Tibial nerve (tissue), 4 donors: ENCODE data around the gene SCFD1. TPM values are rescaled to one million over a fixed set of nuclear protein-coding genes. Genes with fewer than 3 reads are reported as not detected.

ENCODE experiments used
- DNase-seq, 2 donors: peaks; one replicate each; pipeline ENCODE4 v3.0.0-alpha.2; 2019; ENCODE audit warnings: low spot score in 2 of 2
- H3K27ac ChIP-seq, 4 donors: fragments of 200-600 bp; sonication (generic) in 3 of 4; one replicate each; pipeline ENCODE4 v1.5.1; 2017 to 2019; ENCODE audit warnings: mild to moderate bottlenecking in 1 of 4
- H3K27me3 ChIP-seq, 2 donors: fragments of 200-600 bp; sonication (generic) in 1 of 2; one replicate each; pipeline versions ENCODE4 v1.5.1 to v1.6.0; 2017 to 2019
- H3K36me3 ChIP-seq, 3 donors: fragments of 200-600 bp; sonication (generic); one replicate each; pipeline ENCODE4 v1.5.1; 2018 to 2019
- H3K4me1 ChIP-seq, 4 donors: fragments of 200-600 bp; sonication (generic) in 3 of 4; one replicate each; pipeline ENCODE4 v1.5.1; 2017 to 2019
- H3K4me3 ChIP-seq, 4 donors: fragments of 200-600 bp; sonication (generic) in 3 of 4; one replicate each; pipeline ENCODE4 v1.5.1; 2017 to 2019; ENCODE audit warnings: mild to moderate bottlenecking in 1 of 4, moderate library complexity in 1 of 4
- H3K9me3 ChIP-seq, 4 donors: fragments of 200-600 bp; sonication (generic) in 3 of 4; one replicate each; pipeline ENCODE4 v1.5.1; 2017 to 2019
- CTCF ChIP-seq, 5 experiments: fragments of 200-600 bp in 3 of 5; fragments of 450-650 bp in 2 of 5; sonication (generic) in 3 of 5; IDR thresholded peaks; one replicate each; pipeline ENCODE4 v1.5.1; 2016 to 2019; ENCODE audit warnings: antibody characterized with exemption in 5 of 5, mild to moderate bottlenecking in 3 of 5, moderate library complexity in 2 of 5
- EP300 ChIP-seq, 2 donors: sonication (generic); formaldehyde crosslinking; IDR thresholded peaks; one replicate each; pipeline ENCODE4 v1.6.1; 2017; ENCODE audit warnings: antibody characterized with exemption in 2 of 2, mild to moderate bottlenecking in 1 of 2
- POLR2A ChIP-seq, 2 donors: fragments of 450-650 bp; IDR thresholded peaks; one replicate each; pipeline ENCODE4 v1.6.1; 2017; ENCODE audit warnings: antibody characterized with exemption in 2 of 2, mild to moderate bottlenecking in 2 of 2, moderate library complexity in 2 of 2
- WGBS, 2 donors: methylation state at CpG; one replicate each; pipeline ENCODE4 v1.1.5; 2018; 5-methylcytosine and 5-hydroxymethylcytosine counted together
- total RNA-seq, 4 donors: library from RNA; depleted of rRNA; stranded (reverse); fragments of >200 nt; gene quantifications; one replicate each; pipeline ENCODE4 v1.1.0, GENCODE V29; 2016

SCFD1 gene
- total RNA-seq, 4 donors from 2014 or later, result 44.1 to 131 (median 75.0) TPM

GRCh38 chr14:30710876-30711275 is 88.8 kb downstream of the SCFD1 start:
- H3K9me3 ChIP-seq, result no peaks in the 10 kb centered on the region
- H3K36me3 ChIP-seq, result peaks cover 0 to 42% (median 0%) of the 10 kb centered on the region in 3 donors
- DNase-seq, result no peak
- H3K4me3 ChIP-seq, result no peak overlapping the region
- H3K4me1 ChIP-seq, result no peaks in the 10 kb centered on the region
- TF ChIP-seq CTCF (IDR thresholded peaks at IDR 0.05) (no peak), EP300 (IDR thresholded peaks at IDR 0.05) (no peak), POLR2A (IDR thresholded peaks at IDR 0.05) (no peak)
- no peak overlapping the region for H3K27ac ChIP-seq
- no peaks in the 10 kb centered on the region for H3K27me3 ChIP-seq

GRCh38 chr14:30719137-30719536 is 97.0 kb downstream of the SCFD1 start:
- no peak overlapping the region for H3K4me3 ChIP-seq
- no peaks in the 10 kb centered on the region for H3K27me3 ChIP-seq
- H3K27ac ChIP-seq, result no peak overlapping the region
- peaks cover 0 to 84% (median 0%) of the 10 kb centered on the region in 3 donors for H3K36me3 ChIP-seq
- 97% methylated on average over 3 of the region's 3 CpGs for WGBS, 2 donors
- TF ChIP-seq POLR2A (IDR thresholded peaks at IDR 0.05) (no peak), CTCF (IDR thresholded peaks at IDR 0.05) (no peak), EP300 (IDR thresholded peaks at IDR 0.05) (no peak)
- no peaks in the 10 kb centered on the region for H3K4me1 ChIP-seq
- no peak for DNase-seq
- H3K9me3 ChIP-seq, result no peaks in the 10 kb centered on the region

GRCh38 chr14:30725763-30726162 is 103.6 kb downstream of the SCFD1 start:
- no peak for DNase-seq
- H3K4me3 ChIP-seq, result no peak overlapping the region
- TF ChIP-seq EP300 (IDR thresholded peaks at IDR 0.05) (no peak), CTCF (IDR thresholded peaks at IDR 0.05) (no peak), POLR2A (IDR thresholded peaks at IDR 0.05) (no peak)
- no peak overlapping the region for H3K27ac ChIP-seq
- peaks cover 0 to 83% (median 6%) of the 10 kb centered on the region in 3 donors for H3K36me3 ChIP-seq
- no peaks in the 10 kb centered on the region for H3K4me1 ChIP-seq
- peaks cover 0 to 5% (median 0%) of the 10 kb centered on the region in 4 donors for H3K9me3 ChIP-seq
- WGBS, 2 donors, result 84 to 89% methylated on average over 5 of the region's 5 CpGs
- H3K27me3 ChIP-seq, result no peaks in the 10 kb centered on the region

GRCh38 chr14:30728471-30728870 is 106.4 kb downstream of the SCFD1 start:
- no peak for DNase-seq
- Histone ChIP-seq H3K36me3 (peaks cover 0 to 59% (median 6%) of the 10 kb centered on the region in 3 donors), H3K27me3 (no peaks in the 10 kb centered on the region), H3K4me3 (no peak overlapping the region), H3K27ac (no peak overlapping the region), H3K9me3 (peaks cover 0 to 5% (median 0%) of the 10 kb centered on the region in 4 donors), H3K4me1 (no peaks in the 10 kb centered on the region)
- WGBS, 2 donors, result 91 to 96% methylated on average over 5 of the region's 5 CpGs
- TF ChIP-seq CTCF (IDR thresholded peaks at IDR 0.05) (no peak), POLR2A (IDR thresholded peaks at IDR 0.05) (no peak), EP300 (IDR thresholded peaks at IDR 0.05) (no peak)

- Histone ChIP-seq H3K4me1 (no peaks in the 10 kb centered on the region), H3K36me3 (peaks cover 0 to 35% (median 0%) of the 10 kb centered on the region in 3 donors), H3K27ac (no peak overlapping the region), H3K27me3 (no peaks in the 10 kb centered on the region), H3K4me3 (no peak overlapping the region), H3K9me3 (no peaks in the 10 kb centered on the region)
- 65 to 73% methylated on average over 3 of the region's 3 CpGs for WGBS, 2 donors
- TF ChIP-seq POLR2A (IDR thresholded peaks at IDR 0.05), result no peak
- TF ChIP-seq EP300 (IDR thresholded peaks at IDR 0.05), result no peak
- no peak for TF ChIP-seq CTCF (IDR thresholded peaks at IDR 0.05)
- DNase-seq, result no peak
Measured at GRCh38 chr14:30737916-30738315, 115.8 kb downstream of the SCFD1 start.
